Ammon's horn (tissue), 1 donor: ENCODE data around the gene ANKS1B.

Experiments used
- DNase-seq: peaks from one replicate; pipeline ENCODE4 v3.0.0-alpha.2; 2016; ENCODE audit warnings: low spot score

ANKS1B gene

DNA sequence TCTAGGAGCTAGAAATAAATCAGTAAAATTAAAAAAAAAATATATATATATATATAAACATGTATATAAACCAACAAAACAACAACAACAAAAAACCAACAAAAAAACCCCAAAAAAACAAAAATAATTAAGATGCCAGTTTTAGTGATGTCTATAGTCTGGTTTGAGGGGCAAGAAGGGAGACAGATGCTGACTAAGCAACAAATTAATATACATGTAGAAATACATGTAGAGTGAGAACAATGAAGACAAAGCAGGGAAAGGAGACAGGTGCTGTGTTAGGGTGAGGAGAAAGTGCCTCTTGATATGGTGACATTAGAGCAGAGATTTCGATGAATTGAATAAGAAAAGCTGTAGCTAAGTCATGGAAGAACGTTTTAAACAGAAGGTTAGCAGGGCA is 861.8 kb downstream of the ANKS1B start:
- DNase-seq = no peak

DNA sequence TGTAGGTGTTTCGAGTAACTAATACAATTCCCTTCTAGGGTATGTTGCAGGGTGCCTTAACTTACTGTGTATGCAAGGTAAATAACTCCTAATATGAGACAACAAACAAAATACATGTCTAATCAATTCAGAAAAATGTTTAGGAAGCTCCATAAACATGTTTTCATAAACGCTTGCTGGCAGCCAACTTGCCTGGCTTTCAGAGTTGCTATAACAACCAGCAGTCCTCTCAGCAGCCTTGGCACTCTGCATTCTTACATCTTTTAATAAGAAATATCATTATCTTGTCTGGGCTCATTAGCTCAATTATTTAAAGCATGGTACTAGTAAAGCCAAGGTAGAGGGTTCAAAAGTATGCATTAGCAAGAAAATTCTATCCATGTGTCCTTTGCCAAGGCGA is 862.2 kb downstream of the ANKS1B start:
- DNase-seq = no peak

- peak; percentile 40 for DNase-seq
These were observed 863.2 kb downstream of the ANKS1B start for GRCh38 chr12:99121546-99121945.

DNA sequence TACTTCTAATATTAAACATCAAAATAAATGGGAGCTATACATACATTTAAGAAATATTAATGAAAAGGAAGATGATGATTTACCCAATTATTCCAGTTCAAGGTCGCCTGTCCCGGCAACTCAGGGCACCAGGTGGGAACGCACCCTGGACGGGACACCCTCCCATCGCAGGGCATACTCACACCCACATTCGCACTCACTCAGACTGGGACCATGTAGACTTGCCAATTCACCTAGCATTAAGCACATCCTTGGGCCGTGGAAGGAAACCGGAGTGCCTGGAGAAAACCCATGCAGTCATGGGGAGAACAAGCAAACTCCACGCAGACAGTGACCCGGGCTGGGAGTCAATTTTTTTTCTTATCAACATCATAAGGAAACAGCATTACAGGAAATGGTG is 864.8 kb downstream of the ANKS1B start:
- DNase-seq = no peak

GRCh38 chr12:99119449-99119848 is 865.3 kb downstream of the ANKS1B start:
- no peak for DNase-seq

DNA sequence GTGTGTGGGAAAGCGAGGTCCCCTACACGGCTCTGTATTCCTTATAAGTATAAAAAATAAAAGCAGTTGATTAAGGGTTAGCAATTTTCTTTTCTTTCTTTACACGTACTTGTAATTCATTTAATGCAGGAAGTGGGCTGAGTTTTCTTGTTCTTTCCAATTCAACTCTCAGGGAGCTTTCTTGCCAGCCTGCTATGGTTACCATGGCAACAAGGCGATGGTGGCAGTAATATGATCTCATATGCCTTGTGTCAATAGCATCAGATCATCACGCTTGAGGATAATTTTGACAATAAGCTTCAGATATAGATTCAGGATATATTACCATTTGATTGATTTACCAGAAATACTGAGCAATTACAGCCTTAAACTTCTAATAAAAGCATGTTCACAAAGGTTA is 873.1 kb downstream of the ANKS1B start:
- peak; percentile 35 for DNase-seq

- no peak for DNase-seq
These were observed 873.9 kb downstream of the ANKS1B start for GRCh38 chr12:99110868-99111267.

GRCh38 chr12:99110212-99110611 is 874.5 kb downstream of the ANKS1B start:
- DNase-seq = no peak

- DNase-seq = no peak
These were observed 875.8 kb downstream of the ANKS1B start for GRCh38 chr12:99108924-99109323.

DNA sequence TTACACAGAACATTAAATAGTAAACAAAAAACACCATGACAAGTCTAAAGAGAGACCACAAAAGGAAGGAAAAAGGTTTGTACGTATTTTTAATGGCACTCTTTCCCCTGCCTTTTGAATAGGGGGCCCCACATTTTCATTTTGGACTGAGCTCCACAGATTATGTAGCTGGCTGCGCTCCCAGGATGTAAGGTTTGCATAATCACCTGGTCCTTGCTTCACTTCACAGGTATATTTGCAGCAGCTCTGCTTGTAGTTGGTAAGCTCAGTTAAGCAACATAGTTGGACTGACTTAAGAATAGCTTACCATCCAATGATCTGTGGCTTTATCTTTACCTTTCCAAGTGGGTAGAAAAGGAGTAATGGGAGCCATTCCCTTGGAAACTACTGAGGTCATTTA is 885.0 kb downstream of the ANKS1B start:
- DNase-seq = no peak

DNA sequence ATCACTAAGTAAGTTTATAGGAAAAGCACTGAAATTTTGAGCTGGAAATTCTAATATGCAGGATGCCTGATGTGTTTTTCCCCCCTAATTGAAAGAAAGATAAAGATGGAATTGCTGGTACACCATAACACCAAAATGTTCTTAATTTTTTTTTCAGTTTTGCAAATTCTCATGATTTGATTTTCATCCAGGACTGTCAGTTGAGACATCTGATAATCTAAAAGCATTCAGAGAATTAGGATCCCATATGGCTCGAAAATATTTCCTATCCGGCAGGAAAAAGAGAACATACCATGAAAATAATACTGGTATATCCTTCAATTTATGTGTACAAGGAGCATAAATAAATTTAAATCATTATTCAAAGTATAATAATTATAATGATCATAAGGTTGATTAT is 887.6 kb downstream of the ANKS1B start:
- no peak for DNase-seq

DNA sequence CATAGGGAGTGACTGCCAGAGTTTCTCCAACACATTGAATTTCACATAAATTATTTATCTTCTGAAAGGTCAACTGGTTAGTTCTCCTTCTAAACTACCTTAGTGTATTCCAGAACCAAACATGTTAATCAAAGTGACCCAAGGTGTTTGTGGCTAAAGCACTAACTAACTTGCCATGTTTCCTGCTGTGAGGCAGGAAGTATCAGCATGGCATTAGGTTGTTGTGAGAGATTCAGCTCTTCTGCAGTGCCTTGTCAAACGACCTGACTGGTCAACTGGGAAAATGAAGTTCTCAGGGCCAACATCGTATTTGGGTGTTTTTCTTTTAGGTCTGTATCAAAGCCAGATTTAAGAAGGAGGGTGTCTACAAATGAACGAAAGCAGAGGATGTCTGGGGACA is 891.6 kb downstream of the ANKS1B start:
- no peak for DNase-seq

DNA sequence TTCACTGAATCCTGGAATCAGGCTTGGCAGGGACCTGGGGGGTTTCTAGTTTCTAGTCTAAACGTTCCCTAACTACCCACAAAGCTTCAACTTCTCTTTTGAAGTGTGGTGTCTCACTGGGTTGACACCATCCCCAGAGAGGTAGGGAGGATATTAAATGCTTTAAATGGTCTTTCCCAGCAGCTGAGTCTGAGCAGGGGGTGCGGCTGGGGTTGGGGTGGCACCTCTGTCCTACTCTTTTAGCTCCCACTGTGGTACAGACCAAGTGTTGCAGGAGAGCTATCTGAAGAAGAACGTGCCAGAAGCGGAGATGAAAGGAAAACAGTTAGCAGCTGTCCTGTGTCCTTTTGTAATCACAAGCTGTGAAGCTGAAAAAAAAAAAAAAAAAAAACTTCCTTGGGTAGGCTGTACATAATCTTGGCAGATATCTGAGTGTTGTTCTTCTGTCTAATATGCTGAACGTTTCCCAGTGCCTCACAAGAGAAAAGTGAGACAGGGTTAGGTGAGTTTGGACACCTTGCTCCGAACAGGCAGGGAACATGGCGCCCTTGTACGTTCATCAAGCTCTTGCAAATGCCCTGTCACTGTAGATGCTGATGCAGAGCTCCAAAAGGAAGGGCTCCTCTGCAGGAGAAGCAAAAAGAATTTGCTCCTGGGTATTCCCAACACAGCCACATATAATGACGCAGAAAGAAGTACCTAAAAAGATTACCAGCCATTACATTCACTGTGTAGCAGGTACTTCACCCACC is 892.5 kb downstream of the ANKS1B start:
- no peak for DNase-seq

- no peak for DNase-seq
These were observed 897.5 kb downstream of the ANKS1B start for GRCh38 chr12:99087278-99087677.

GRCh38 chr12:99079811-99080210 is 904.9 kb downstream of the ANKS1B start:
- no peak for DNase-seq

- no peak for DNase-seq
These were observed 915.6 kb downstream of the ANKS1B start for GRCh38 chr12:99068993-99069747.

DNA sequence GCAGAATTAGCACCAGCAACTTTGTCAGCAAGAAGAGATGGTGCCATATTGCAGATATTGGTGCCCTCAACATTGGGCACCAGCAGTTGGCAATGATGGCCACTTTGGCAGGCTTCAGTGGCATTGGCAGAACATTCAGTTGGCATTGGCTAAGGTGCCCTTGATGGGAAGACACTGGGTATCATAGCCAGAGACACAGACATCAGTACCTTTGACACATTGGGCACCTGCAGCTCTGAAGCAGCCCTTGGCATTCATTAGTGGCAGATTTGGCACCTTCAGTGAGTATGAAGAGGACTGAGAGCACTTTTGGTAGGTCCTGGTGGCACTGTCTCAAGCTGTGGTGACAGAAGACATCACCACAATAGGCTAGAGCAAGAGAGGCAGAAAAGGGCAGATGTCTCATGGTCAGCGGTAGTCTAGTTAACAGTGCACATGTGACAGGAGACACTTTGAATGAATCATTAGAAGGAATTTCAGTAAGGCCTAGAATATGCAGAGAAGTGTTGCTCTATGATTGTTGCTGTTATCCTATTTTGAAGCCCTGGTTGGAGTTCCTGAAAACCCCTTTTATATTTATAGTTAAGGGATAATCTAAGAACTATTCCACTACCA is 917.5 kb downstream of the ANKS1B start:
- no peak for DNase-seq

- peak; percentile 54 for DNase-seq
These were observed 918.0 kb downstream of the ANKS1B start for GRCh38 chr12:99066726-99067125.

GRCh38 chr12:99063182-99063581 is 921.6 kb downstream of the ANKS1B start:
- no peak for DNase-seq

GRCh38 chr12:99059824-99060511 is 924.8 kb downstream of the ANKS1B start:
- peak; percentile 25 for DNase-seq

DNA sequence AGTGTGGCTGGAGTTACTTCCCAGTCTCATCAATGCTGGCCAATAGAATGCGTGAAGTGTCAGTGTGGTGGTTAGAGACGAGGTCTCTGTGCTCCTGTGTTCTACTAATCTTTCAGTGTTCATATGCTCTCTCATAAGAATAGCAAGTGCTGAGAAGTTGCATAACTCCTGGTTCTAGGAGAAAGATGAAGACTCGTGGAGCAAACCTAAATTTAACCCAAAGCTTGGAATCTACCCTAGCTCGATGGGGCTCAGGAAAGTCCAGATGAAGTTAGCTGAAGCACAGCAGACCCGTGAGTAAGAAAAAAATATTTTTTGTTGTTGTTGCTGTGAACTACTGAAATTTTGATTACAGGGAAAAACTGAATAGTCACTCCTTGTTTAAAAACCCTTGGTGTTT is 927.1 kb downstream of the ANKS1B start:
- no peak for DNase-seq

GRCh38 chr12:99056186-99056585 is 928.5 kb downstream of the ANKS1B start:
- DNase-seq = no peak

GRCh38 chr12:99055299-99055698 is 929.4 kb downstream of the ANKS1B start:
- no peak for DNase-seq
